HCT116 (cell line): Measurements from ENCODE around the gene TLN1.

ENCODE experiments used
- CTCF ChIP-seq, 3 experiments: fragments of 200-600 bp in 1 of 3; sonication (generic) in 1 of 3; IDR thresholded peaks in 2 of 3; conservative IDR thresholded peaks in 1 of 3; 2 replicates each; pipeline ENCODE4 v1.5.1; 2012 to 2017; ENCODE audit warnings: low read depth in 2 of 3, low read length in 2 of 3, antibody characterized with exemption in 1 of 3, borderline replicate concordance in 1 of 3, control low read depth in 1 of 3, mild to moderate bottlenecking in 1 of 3, mixed read lengths in 1 of 3, mixed run types in 1 of 3, moderate library complexity in 1 of 3; ENCODE audit not compliant: insufficient read depth in 1 of 3
- EZH2 ChIP-seq: fragments of 200-600 bp; sonication (generic); IDR thresholded peaks from 2 replicates; pipeline ENCODE4 v1.6.1; 2017; ENCODE audit warnings: antibody characterized with exemption, mixed run types
- EZH2phosphoT487 ChIP-seq: fragments of 200-600 bp; IDR thresholded peaks from 2 replicates; pipeline ENCODE4 v1.6.1; 2018; ENCODE audit warnings: antibody characterized with exemption, borderline replicate concordance
- FOSL1 ChIP-seq: IDR thresholded peaks from 2 replicates; pipeline ENCODE4 v1.6.1; 2012; ENCODE audit warnings: low read depth
- MAX ChIP-seq: IDR thresholded peaks from 2 replicates; pipeline ENCODE4 v1.6.1; 2012
- POLR2A ChIP-seq: IDR thresholded peaks from 2 replicates; pipeline ENCODE4 v1.7.0; 2011; ENCODE audit warnings: borderline replicate concordance; ENCODE audit not compliant: insufficient read depth, insufficient read length; ENCODE audit errors: extremely low read depth
- POLR2AphosphoS5 ChIP-seq: IDR thresholded peaks from 2 replicates; pipeline ENCODE4 v1.6.1; 2011; ENCODE audit warnings: mild to moderate bottlenecking, low read depth, low read length, moderate library complexity
- ZNF274 ChIP-seq: fragments of 200-500 bp; sonication (Bioruptor generic); IDR thresholded peaks from 2 replicates; pipeline ENCODE4 v1.6.1; 2014; ENCODE audit warnings: mild to moderate bottlenecking, low read depth, low read length, inconsistent platforms

- no peak for TF ChIP-seq POLR2A
- TF ChIP-seq CTCF (IDR thresholded peaks at IDR 0.05 in 2 of 3, conservative IDR thresholded peaks at IDR 0.05 in 1 of 3; ENCODE audit: borderline replicate concordance in 1 of 3, insufficient read depth in 1 of 3, low read depth in 2 of 3, low read length in 2 of 3): no peak
- TF ChIP-seq FOSL1: no peak
- no peak for TF ChIP-seq EZH2
- TF ChIP-seq POLR2AphosphoS5: no peak
- TF ChIP-seq MAX: no peak
- TF ChIP-seq ZNF274: no peak
- TF ChIP-seq EZH2phosphoT487: no peak
These were observed 34.5 kb downstream of the TLN1 start for GRCh38 chr9:35697486-35697885.
